Activated CD4-positive, alpha-beta T cell treated with anti-CD3 and anti-CD28 coated beads for 36 hours (primary cell): ENCODE data around the gene U2AF1L4. TPM values are rescaled to one million over a fixed set of nuclear protein-coding genes. Genes with fewer than 3 reads are reported as not detected.
"Not testable (repeated sequence)": the region's sequence is repeated elsewhere in the genome, so short reads cannot be mapped to it uniquely, and the experiment has no call there.

ENCODE experiments used
- ATAC-seq: fragments of 200-7000 bp; cut with Tn5 transposase; one replicate; pipeline ENCODE4 v1.10.0; 2021; ENCODE audit warnings: mild to moderate bottlenecking, moderate library complexity
- CTCF ChIA-PET: fragments of 350-600 bp; sonication (Branson Sonifier 250); formaldehyde crosslinking; loops from one replicate; lab custom pipeline; 2021; ENCODE audit warnings: antibody characterized with exemption; lab: Charles Lee
- POLR2A ChIA-PET: fragments of 350-600 bp; sonication (Branson Sonifier 250); formaldehyde crosslinking; loops from one replicate; lab custom pipeline; 2021; ENCODE audit warnings: antibody characterized with exemption, inconsistent platforms; lab: Charles Lee
- DNase-seq: peaks from one replicate; pipeline ENCODE4 v3.0.0-alpha.2; 2020
- H3K27ac Mint-ChIP-seq: one replicate; pipeline ENCODE4 v1.8.0; 2021; ENCODE audit warnings: mixed read lengths
- H3K27me3 Mint-ChIP-seq: one replicate; pipeline ENCODE4 v1.8.0; 2021; ENCODE audit warnings: mixed read lengths
- H3K36me3 Mint-ChIP-seq: one replicate; pipeline ENCODE4 v1.8.0; 2021; ENCODE audit warnings: low read depth, mixed read lengths
- H3K4me1 Mint-ChIP-seq: one replicate; pipeline ENCODE4 v1.8.0; 2021; ENCODE audit warnings: mixed read lengths
- H3K4me3 Mint-ChIP-seq: one replicate; pipeline ENCODE4 v1.8.0; 2021; ENCODE audit warnings: mild to moderate bottlenecking, moderate library complexity, mixed read lengths
- H3K9me3 Mint-ChIP-seq: one replicate; pipeline ENCODE4 v1.8.0; 2021; ENCODE audit warnings: low read depth, mixed read lengths
- intact Hi-C, 2 experiments: fragments of 100-400 bp; cut with DNase I in 1 of 2; cut with micrococcal nuclease in 1 of 2; formaldehyde crosslinking; loops; one replicate each; pipeline versions ENCODE4 v1.14.2 to v1.15.1; 2022 to 2024; cut with DNase I, micrococcal nuclease
- total RNA-seq, 2 experiments: library from RNA; stranded (reverse); gene quantifications; one replicate each; pipeline ENCODE4 v1.2.3, GENCODE V29; 2021

U2AF1L4 gene
- total RNA-seq, 2 experiments from 2014 or later: 31.6 to 37.5 TPM

- Mint-ChIP-seq H3K27ac (no peak overlapping the region), H3K4me3 (no peak overlapping the region), H3K9me3 (no peaks in the 10 kb centered on the region), H3K36me3 (peaks cover 56% of the 10 kb centered on the region), H3K4me1 (no peaks in the 10 kb centered on the region), H3K27me3 (no peaks in the 10 kb centered on the region)
- CTCF ChIA-PET: no interaction called here
- POLR2A ChIA-PET: interaction anchor here (0.7 kb wide), 2 partner anchors 10 to 11 kb away, joined by 3 to 4 read pairs; no protein-coding TSS in a partner anchor
- DNase-seq (no peak), ATAC-seq (no peak)
- intact Hi-C loops: no loop called here
These were observed 15.5 kb downstream of the U2AF1L4 start for GRCh38 chr19:35729763-35730162.

DNA sequence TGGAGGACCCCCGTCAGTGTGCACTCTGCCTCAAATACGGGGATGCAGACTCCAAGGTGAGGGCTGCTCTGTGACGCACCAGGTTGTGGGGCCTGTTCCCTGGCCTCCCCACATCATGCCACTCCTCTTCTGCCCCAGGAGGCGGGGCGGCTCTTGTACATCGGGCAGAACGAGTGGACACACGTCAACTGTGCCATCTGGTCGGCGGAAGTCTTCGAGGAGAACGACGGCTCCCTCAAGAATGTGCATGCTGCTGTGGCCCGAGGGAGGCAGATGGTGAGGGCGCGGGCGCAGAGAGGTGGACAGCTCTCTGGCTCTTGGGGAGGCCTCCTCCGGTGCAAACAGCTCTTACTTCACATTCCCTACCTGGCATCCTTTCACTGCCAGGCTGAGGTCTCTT is 16.2 kb downstream of the U2AF1L4 start:
- ChIA-PET CTCF (no interaction called here), POLR2A (no interaction called here)
- no peak for ATAC-seq
- H3K36me3 Mint-ChIP-seq: peaks cover 59% of the 10 kb centered on the region
- intact Hi-C loops: no loop called here
- no peaks in the 10 kb centered on the region for H3K4me1 Mint-ChIP-seq
- no peak overlapping the region for H3K27ac Mint-ChIP-seq
- H3K9me3 Mint-ChIP-seq: no peaks in the 10 kb centered on the region
- no peak overlapping the region for H3K4me3 Mint-ChIP-seq
- DNase-seq: no peak
- H3K27me3 Mint-ChIP-seq: no peaks in the 10 kb centered on the region

DNA sequence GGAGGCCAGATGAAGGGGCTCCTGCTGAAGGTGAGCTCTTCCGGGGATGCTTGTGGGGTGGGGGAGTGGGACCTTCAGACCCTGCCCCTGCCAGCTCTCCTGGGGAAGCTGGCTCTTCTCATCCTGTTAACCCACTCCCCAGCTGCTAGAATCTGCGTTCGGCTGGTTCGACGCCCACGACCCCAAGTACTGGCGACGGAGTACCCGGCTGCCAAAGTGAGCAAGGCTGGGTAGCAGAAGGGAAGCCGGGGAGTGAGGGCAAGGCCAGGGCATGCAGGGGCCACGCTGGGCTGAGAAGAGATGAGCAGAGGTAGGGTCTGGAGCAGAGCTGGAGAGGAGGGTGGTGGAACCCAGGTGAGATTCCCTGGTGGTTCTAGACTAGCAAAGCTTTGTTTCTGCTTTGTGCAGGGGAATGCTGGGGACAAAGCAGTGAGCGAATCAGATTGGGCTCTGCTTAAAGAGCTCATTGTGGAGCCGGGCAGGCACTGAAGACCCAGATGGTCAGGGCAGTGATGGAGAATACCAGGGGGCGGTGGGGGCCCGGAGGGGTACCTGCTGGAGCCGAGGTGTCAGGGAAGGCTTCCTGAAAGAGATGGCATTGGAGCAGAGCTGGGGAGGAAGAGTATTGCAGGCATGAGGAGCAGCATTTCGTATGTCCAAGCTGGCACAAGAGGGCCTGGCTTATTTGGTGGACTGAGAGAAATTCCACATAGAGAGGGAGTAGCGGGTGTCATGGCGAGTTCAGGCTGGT is 17.1 kb downstream of the U2AF1L4 start:
- DNase-seq: no peak
- Mint-ChIP-seq H3K27me3 (no peaks in the 10 kb centered on the region), H3K27ac (no peak overlapping the region), H3K36me3 (peaks cover 61% of the 10 kb centered on the region), H3K9me3 (no peaks in the 10 kb centered on the region), H3K4me1 (no peaks in the 10 kb centered on the region), H3K4me3 (no peak overlapping the region)
- no peak for ATAC-seq
- intact Hi-C loops: no loop called here
- POLR2A ChIA-PET: interaction anchor here (1.1 kb wide), 1 partner anchor 10 kb away, joined by 3 read pairs; no protein-coding TSS in a partner anchor
- CTCF ChIA-PET: interaction anchor here (0.6 kb wide), 1 partner anchor 12 kb away, joined by 3 read pairs; no protein-coding TSS in a partner anchor

DNA sequence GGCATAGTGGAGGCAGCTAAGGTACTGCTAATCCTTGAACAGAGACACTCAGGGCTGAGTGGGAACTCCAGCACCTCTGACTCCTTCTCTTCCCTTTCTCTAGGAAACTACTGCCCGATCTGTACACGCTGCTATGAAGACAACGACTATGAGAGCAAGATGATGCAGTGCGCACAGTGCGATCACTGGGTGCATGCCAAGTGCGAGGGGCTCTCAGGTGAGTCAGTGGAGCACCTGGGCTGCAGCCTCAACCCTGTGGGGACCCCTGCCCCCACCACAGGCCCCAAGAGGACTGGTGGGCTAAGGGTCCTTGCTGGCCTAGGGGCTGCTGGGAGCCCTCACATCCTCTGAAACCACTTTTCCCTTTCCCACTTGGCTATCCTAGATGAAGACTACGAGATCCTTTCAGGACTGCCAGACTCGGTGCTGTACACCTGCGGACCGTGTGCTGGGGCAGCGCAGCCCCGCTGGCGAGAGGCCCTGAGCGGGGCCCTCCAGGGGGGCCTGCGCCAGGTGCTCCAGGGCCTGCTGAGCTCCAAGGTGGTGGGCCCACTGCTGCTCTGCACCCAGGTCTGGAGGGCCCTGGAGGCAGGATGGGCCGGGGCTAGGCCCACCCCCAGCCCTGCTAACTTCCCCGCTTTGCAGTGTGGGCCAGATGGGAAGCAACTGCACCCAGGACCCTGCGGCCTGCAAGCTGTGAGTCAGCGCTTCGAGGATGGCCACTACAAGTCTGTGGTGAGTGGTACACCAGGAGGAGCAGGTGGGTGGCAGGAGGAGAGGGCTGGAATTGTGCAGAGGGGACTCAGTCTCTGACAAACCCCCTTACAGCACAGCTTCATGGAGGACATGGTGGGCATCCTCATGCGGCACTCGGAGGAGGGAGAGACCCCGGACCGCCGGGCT is 17.9 kb downstream of the U2AF1L4 start:
- Mint-ChIP-seq H3K9me3 (no peaks in the 10 kb centered on the region), H3K27me3 (no peaks in the 10 kb centered on the region)
- CTCF ChIA-PET: interaction anchor here (0.6 kb wide), 1 partner anchor 13 kb away, joined by 3 read pairs; no protein-coding TSS in a partner anchor

GRCh38 chr19:35725216-35725861 is 19.9 kb downstream of the U2AF1L4 start:
- H3K4me1 Mint-ChIP-seq: peaks cover 7% of the 10 kb centered on the region
- peaks cover 62% of the 10 kb centered on the region for H3K36me3 Mint-ChIP-seq
- H3K27ac Mint-ChIP-seq: no peak overlapping the region

More for the DNA sequence above, 17.9 kb downstream of the U2AF1L4 start:
- Mint-ChIP-seq H3K4me1 (no peaks in the 10 kb centered on the region), H3K4me3 (no peak overlapping the region), H3K36me3 (peaks cover 65% of the 10 kb centered on the region), H3K27ac (no peak overlapping the region)
- no peak for ATAC-seq
- POLR2A ChIA-PET: interaction anchor here (0.6 to 1.1 kb wide), 2 partner anchors 9 to 13 kb away, joined by 3 to 5 read pairs; no protein-coding TSS in a partner anchor
- intact Hi-C loops: no loop called here
- no peak for DNase-seq

GRCh38 chr19:35724560-35724959 is 20.7 kb downstream of the U2AF1L4 start:
- Mint-ChIP-seq H3K27ac (no peak overlapping the region), H3K27me3 (no peaks in the 10 kb centered on the region), H3K36me3 (peaks cover 62% of the 10 kb centered on the region), H3K9me3 (no peaks in the 10 kb centered on the region), H3K4me1 (peaks cover 12% of the 10 kb centered on the region), H3K4me3 (no peak overlapping the region)
- ATAC-seq: no peak
- intact Hi-C loops: no loop called here
- ChIA-PET CTCF (interaction anchor here (1.1 kb wide), 1 partner anchor 12 kb away, joined by 3 read pairs; no protein-coding TSS in a partner anchor), POLR2A (interaction anchor here (1.7 kb wide), 1 partner anchor 16 kb away, joined by 6 read pairs; no protein-coding TSS in a partner anchor)
- no peak for DNase-seq

More at GRCh38 chr19:35725216-35725861, 19.9 kb downstream of the U2AF1L4 start:
- ChIA-PET CTCF (no interaction called here), POLR2A (no interaction called here)
- no peak for ATAC-seq
- Mint-ChIP-seq H3K4me3 (no peak overlapping the region), H3K9me3 (no peaks in the 10 kb centered on the region), H3K27me3 (no peaks in the 10 kb centered on the region)
- no peak for DNase-seq
- intact Hi-C loops: no loop called here

GRCh38 chr19:35724132-35724531 is 21.1 kb downstream of the U2AF1L4 start:
- H3K9me3 Mint-ChIP-seq, H3K4me3 Mint-ChIP-seq, ATAC-seq, H3K27me3 Mint-ChIP-seq, intact Hi-C loops, H3K27ac Mint-ChIP-seq, DNase-seq: not testable (repeated sequence)
- Mint-ChIP-seq H3K4me1 (peaks cover 17% of the 10 kb centered on the region), H3K36me3 (peaks cover 62% of the 10 kb centered on the region)
- ChIA-PET CTCF (interaction anchor here (0.8 to 1.1 kb wide), 3 partner anchors 13 to 64 kb away, joined by 3 read pairs; no protein-coding TSS in a partner anchor), POLR2A (interaction anchor here (0.9 to 1.7 kb wide), 2 partner anchors 11 to 16 kb away, joined by 5 to 6 read pairs; no protein-coding TSS in a partner anchor)

DNA sequence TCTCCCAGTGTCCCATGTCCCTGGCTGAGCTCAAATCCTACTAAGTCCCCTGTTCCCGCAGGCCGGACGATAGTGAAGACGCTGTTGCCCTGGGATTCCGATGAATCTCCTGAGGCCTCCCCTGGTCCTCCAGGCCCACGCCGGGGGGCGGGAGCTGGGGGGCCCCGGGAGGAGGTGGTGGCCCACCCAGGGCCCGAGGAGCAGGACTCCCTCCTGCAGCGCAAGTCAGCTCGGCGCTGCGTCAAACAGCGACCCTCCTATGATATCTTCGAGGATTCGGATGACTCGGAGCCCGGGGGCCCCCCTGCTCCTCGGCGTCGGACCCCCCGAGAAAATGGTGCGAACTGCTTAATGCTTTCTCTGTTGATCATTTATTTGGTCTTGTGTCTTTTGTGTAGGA is 21.5 kb downstream of the U2AF1L4 start:
- Mint-ChIP-seq H3K4me3 (no peak overlapping the region), H3K9me3 (no peaks in the 10 kb centered on the region), H3K4me1 (peaks cover 21% of the 10 kb centered on the region), H3K36me3 (peaks cover 62% of the 10 kb centered on the region), H3K27me3 (no peaks in the 10 kb centered on the region), H3K27ac (no peak overlapping the region)
- DNase-seq: no peak
- no peak for ATAC-seq
- ChIA-PET POLR2A (interaction anchor here (0.9 to 1.7 kb wide), 2 partner anchors 11 to 17 kb away, joined by 5 to 6 read pairs; no protein-coding TSS in a partner anchor), CTCF (interaction anchor here (0.8 to 1.1 kb wide), 4 partner anchors 13 to 64 kb away, joined by 3 to 6 read pairs (median 3); no protein-coding TSS in a partner anchor)
- intact Hi-C loops: no loop called here

GRCh38 chr19:35722897-35723296 is 22.3 kb downstream of the U2AF1L4 start:
- POLR2A ChIA-PET: no interaction called here
- no peak overlapping the region for H3K27ac Mint-ChIP-seq
- DNase-seq: no peak
- no peak for ATAC-seq
- H3K4me3 Mint-ChIP-seq: no peak overlapping the region
- no peaks in the 10 kb centered on the region for H3K9me3 Mint-ChIP-seq
- CTCF ChIA-PET: interaction anchor here (0.9 kb wide), 1 partner anchor 28 kb away, joined by 6 read pairs; no protein-coding TSS in a partner anchor
- intact Hi-C loops: no loop called here
- no peaks in the 10 kb centered on the region for H3K27me3 Mint-ChIP-seq
- H3K36me3 Mint-ChIP-seq: peaks cover 59% of the 10 kb centered on the region
- peaks cover 21% of the 10 kb centered on the region for H3K4me1 Mint-ChIP-seq

DNA sequence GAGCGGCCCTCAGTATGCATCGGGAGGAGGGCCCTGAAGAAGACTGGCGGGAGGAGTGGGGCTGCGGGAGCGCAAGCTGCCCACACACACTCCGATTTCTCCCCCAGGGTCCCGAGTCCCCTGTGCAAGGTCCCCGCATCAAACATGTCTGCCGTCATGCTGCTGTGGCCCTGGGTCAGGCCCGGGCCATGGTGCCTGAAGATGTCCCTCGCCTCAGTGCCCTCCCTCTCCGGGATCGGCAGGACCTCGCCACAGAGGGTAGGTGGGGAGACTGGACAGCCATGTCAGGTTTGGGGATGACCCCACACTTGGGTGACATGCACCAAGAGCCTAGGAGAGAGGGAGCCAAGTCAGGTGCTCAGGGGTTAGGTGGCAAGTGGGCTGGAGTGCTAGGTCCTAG is 22.8 kb downstream of the U2AF1L4 start:
- Mint-ChIP-seq H3K36me3 (peaks cover 57% of the 10 kb centered on the region), H3K4me3 (no peak overlapping the region), H3K9me3 (no peaks in the 10 kb centered on the region), H3K27ac (no peak overlapping the region), H3K27me3 (no peaks in the 10 kb centered on the region), H3K4me1 (peaks cover 21% of the 10 kb centered on the region)
- CTCF ChIA-PET: interaction anchor here (1.0 kb wide), 1 partner anchor 22 kb away, joined by 3 read pairs; the partner anchor contains the start of gene U2AF1L4
- intact Hi-C loops: no loop called here
- DNase-seq: no peak
- POLR2A ChIA-PET: no interaction called here
- no peak for ATAC-seq
